SK-N-SH (cell line): ENCODE measurements around the gene CCNY.

Experiments used
- CHD2 ChIP-seq: fragments of 150-350 bp; IDR thresholded peaks from 2 replicates; pipeline ENCODE4 v1.6.1; 2018; ENCODE audit warnings: low read length; ENCODE audit not compliant: partially characterized antibody
- CTCF ChIP-seq: fragments of 200-600 bp; sonication (generic); IDR thresholded peaks from 2 replicates; pipeline ENCODE4 v1.6.1; 2017; ENCODE audit warnings: antibody characterized with exemption, mild to moderate bottlenecking, moderate library complexity
- FOSL2 ChIP-seq: IDR thresholded peaks from 2 replicates; pipeline ENCODE4 v1.4.0; 2012; ENCODE audit warnings: low read depth, mild to moderate bottlenecking, moderate library complexity, borderline replicate concordance
- GATA2 ChIP-seq: sonication (generic); formaldehyde crosslinking; IDR thresholded peaks from 2 replicates; pipeline ENCODE4 v1.5.0; 2020; ENCODE audit warnings: mild to moderate bottlenecking, missing genetic modification reagents
- JUND ChIP-seq: IDR thresholded peaks from 2 replicates; pipeline ENCODE4 v1.4.0; 2012
- NFIC ChIP-seq: IDR thresholded peaks from 2 replicates; pipeline ENCODE4 v1.4.0; 2012; ENCODE audit warnings: borderline replicate concordance
- REST ChIP-seq: IDR thresholded peaks from 2 replicates; pipeline ENCODE4 v1.6.1; 2012; ENCODE audit warnings: mild to moderate bottlenecking, low read depth, low read length, moderate library complexity
- RFX5 ChIP-seq: IDR thresholded peaks from 2 replicates; pipeline ENCODE4 v1.6.1; 2012; ENCODE audit warnings: mild to moderate bottlenecking, improper control_type of control experiment, low read length
- TF ChIP-seq, protein P1 (sequence below): IDR thresholded peaks from 2 replicates; pipeline ENCODE4 v1.4.0; 2012; ENCODE audit warnings: low read depth, borderline replicate concordance

DNA sequence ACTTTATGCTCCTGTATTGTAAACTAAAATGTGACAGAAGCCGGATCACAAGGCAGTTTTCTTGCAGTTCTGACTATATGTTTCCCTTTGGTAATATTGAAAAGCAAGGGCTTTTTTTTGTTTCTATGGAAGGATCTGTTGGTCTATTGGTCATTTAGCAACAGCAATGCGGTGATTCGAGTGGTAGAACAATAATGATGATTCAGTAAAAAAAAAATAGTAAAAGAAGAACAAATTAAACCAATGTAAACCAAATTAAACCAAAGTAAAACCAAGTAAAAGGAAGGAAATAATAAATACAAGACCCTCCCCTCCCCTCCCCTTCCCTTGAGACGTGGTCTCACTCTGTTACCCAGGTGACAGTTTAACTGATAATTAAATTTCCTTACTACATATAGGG, 17.8 kb upstream of the CCNY start:
- TF ChIP-seq CHD2 (no peak), CTCF (no peak), REST (no peak), RFX5 (no peak), FOSL2 (no peak), JUND (no peak), GATA2 (CRISPR knock-in tag) (no peak), NFIC (no peak)
- TF ChIP-seq, protein P1, sequence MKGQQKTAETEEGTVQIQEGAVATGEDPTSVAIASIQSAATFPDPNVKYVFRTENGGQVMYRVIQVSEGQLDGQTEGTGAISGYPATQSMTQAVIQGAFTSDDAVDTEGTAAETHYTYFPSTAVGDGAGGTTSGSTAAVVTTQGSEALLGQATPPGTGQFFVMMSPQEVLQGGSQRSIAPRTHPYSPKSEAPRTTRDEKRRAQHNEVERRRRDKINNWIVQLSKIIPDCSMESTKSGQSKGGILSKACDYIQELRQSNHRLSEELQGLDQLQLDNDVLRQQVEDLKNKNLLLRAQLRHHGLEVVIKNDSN = no peak
